HEK293T (cell line): Measurements from ENCODE around the gene PATL2.
"Not testable (repeated sequence)": the region's sequence is repeated elsewhere in the genome, so short reads cannot be mapped to it uniquely, and the experiment has no call there.

Experiments
- CTCF ChIA-PET: fragments of 350-600 bp; formaldehyde crosslinking; extraction: SDS; loops from one replicate; lab custom pipeline; 2021; ENCODE audit warnings: antibody characterized with exemption, inconsistent platforms; lab: Yijun Ruan, JAX
- POLR2A ChIA-PET: fragments of 350-600 bp; formaldehyde crosslinking; extraction: SDS; loops from one replicate; lab custom pipeline; 2020; ENCODE audit warnings: antibody characterized with exemption, inconsistent platforms; lab: Yijun Ruan, JAX
- DNase-seq: peaks from one replicate; pipeline ENCODE4 v3.0.0; 2012; ENCODE audit warnings: mixed read lengths; ENCODE audit errors: extremely low spot score
- ARNT ChIP-seq: fragments of 450-650 bp; IDR thresholded peaks from 2 replicates; pipeline ENCODE4 v1.6.1; 2017; ENCODE audit warnings: mild to moderate bottlenecking
- BHLHE40 ChIP-seq: fragments of 450-650 bp; IDR thresholded peaks from 2 replicates; pipeline ENCODE4 v1.6.1; 2016; ENCODE audit warnings: mild to moderate bottlenecking, moderate library complexity, borderline replicate concordance
- CTBP1 ChIP-seq: fragments of 450-650 bp; IDR thresholded peaks from 2 replicates; pipeline ENCODE4 v1.6.1; 2016; ENCODE audit warnings: borderline replicate concordance
- ELF4 ChIP-seq: fragments of 450-650 bp; IDR thresholded peaks from 2 replicates; pipeline ENCODE4 v1.6.1; 2017; ENCODE audit warnings: antibody characterized with exemption
- FOXA1 ChIP-seq: fragments of 450-650 bp; IDR thresholded peaks from 2 replicates; pipeline ENCODE4 v1.6.1; 2016; ENCODE audit warnings: mild to moderate bottlenecking
- FOXK2 ChIP-seq: fragments of 450-650 bp; IDR thresholded peaks from 2 replicates; pipeline ENCODE4 v1.6.1; 2016; ENCODE audit warnings: mild to moderate bottlenecking
- FOXM1 ChIP-seq: fragments of 450-650 bp; IDR thresholded peaks from 2 replicates; pipeline ENCODE4 v1.6.1; 2017; ENCODE audit warnings: mild to moderate bottlenecking, borderline replicate concordance
- HDGF ChIP-seq: fragments of 450-650 bp; IDR thresholded peaks from 2 replicates; pipeline ENCODE4 v1.6.1; 2017; ENCODE audit warnings: antibody characterized with exemption, borderline replicate concordance
- L3MBTL2 ChIP-seq: fragments of 450-650 bp; conservative IDR thresholded peaks from 2 replicates; pipeline ENCODE4 v1.6.1; 2016; ENCODE audit warnings: mild to moderate bottlenecking
- LEF1 ChIP-seq: fragments of 450-650 bp; IDR thresholded peaks from 2 replicates; pipeline ENCODE4 v1.6.1; 2017; ENCODE audit warnings: mild to moderate bottlenecking, borderline replicate concordance
- NFRKB ChIP-seq: fragments of 450-650 bp; IDR thresholded peaks from 2 replicates; pipeline ENCODE4 v1.6.1; 2016; ENCODE audit warnings: mild to moderate bottlenecking, moderate library complexity
- SP1 ChIP-seq: fragments of 450-650 bp; IDR thresholded peaks from 2 replicates; pipeline ENCODE4 v1.6.1; 2017
- SUZ12 ChIP-seq: fragments of 450-650 bp; IDR thresholded peaks from 2 replicates; pipeline ENCODE4 v1.6.1; 2016; ENCODE audit warnings: mild to moderate bottlenecking
- TARDBP ChIP-seq: fragments of 450-650 bp; IDR thresholded peaks from 2 replicates; pipeline ENCODE4 v1.6.1; 2016
- ZNF384 ChIP-seq: fragments of 450-650 bp; IDR thresholded peaks from 2 replicates; pipeline ENCODE4 v1.6.1; 2016
- TF ChIP-seq, protein P1 (sequence below): fragments of 450-650 bp; IDR thresholded peaks from 2 replicates; pipeline ENCODE4 v1.6.1; 2016

The PATL2 gene

DNA sequence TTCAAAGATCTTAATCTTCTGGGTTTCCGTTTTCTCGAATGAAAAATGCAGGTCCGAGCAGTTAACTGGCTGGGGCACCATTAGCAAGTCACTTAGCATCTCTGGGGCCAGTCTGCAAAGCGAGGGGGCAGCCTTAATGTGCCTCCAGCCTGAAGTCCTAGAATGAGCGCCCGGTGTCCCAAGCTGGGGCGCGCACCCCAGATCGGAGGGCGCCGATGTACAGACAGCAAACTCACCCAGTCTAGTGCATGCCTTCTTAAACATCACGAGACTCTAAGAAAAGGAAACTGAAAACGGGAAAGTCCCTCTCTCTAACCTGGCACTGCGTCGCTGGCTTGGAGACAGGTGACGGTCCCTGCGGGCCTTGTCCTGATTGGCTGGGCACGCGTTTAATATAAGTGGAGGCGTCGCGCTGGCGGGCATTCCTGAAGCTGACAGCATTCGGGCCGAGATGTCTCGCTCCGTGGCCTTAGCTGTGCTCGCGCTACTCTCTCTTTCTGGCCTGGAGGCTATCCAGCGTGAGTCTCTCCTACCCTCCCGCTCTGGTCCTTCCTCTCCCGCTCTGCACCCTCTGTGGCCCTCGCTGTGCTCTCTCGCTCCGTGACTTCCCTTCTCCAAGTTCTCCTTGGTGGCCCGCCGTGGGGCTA is at the start of gene PATL2, which contains the start of gene B2M:
Gene PATL2, minus strand, starts transcription at position 228 of the 647 bp plus-strand sequence. CDS start 34,833 bp downstream, outside the sequence.
Gene B2M, plus strand, starts transcription at position 422 of the 647 bp plus-strand sequence. Its CDS starts 30 bp downstream, at position 452.
- TF ChIP-seq L3MBTL2 = no peak
- no peak for TF ChIP-seq ARNT
- peak; percentile 70 for TF ChIP-seq ELF4
- ChIA-PET CTCF (interaction anchor here (0.5 to 1.0 kb wide), 3 partner anchors 25 to 235 kb away, joined by 3 to 5 read pairs (median 3); partner anchors contain the start of genes SPG11 and TRIM69), POLR2A (interaction anchor here (0.7 to 6.0 kb wide), 9 partner anchors 10 to 79 kb away, joined by 3 to 75 read pairs (median 3); partner anchors contain the start of genes SPG11 and TRIM69)
- peak; percentile 88 for DNase-seq

DNA sequence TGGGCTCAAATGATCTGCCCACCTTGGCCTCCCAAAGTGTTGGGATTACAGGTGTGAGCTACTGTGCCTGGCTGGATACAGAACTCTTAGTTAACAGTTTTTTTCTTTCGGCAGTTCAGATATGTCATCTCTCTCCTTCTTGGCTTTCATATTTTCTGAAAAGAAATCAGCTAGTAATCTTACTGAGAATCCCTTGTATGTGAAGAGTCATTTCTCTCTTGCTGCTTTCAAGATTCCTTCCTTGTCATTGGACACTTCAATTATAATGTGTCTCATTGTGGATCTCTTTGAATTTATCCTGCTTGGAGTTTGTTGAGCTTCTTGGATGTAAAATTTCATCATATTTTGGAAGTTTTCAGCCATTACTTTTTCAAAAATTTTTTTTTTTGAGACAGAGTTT is 42.2 kb upstream of the PATL2 start:
- no peak for DNase-seq
- ChIA-PET CTCF (no interaction called here), POLR2A (no interaction called here)
- TF ChIP-seq TARDBP (no peak), SP1 (no peak), ELF4 (no peak), SUZ12 (no peak), ARNT (no peak), FOXA1 (no peak), L3MBTL2 (no peak), HDGF (no peak), CTBP1 (no peak), FOXK2 (no peak), LEF1 (no peak), ZNF384 (no peak), NFRKB (no peak)

- DNase-seq, POLR2A ChIA-PET, CTCF ChIA-PET: not testable (repeated sequence)
Measured at GRCh38 chr15:44743454-44743853, 32.3 kb upstream of the PATL2 start.

DNA sequence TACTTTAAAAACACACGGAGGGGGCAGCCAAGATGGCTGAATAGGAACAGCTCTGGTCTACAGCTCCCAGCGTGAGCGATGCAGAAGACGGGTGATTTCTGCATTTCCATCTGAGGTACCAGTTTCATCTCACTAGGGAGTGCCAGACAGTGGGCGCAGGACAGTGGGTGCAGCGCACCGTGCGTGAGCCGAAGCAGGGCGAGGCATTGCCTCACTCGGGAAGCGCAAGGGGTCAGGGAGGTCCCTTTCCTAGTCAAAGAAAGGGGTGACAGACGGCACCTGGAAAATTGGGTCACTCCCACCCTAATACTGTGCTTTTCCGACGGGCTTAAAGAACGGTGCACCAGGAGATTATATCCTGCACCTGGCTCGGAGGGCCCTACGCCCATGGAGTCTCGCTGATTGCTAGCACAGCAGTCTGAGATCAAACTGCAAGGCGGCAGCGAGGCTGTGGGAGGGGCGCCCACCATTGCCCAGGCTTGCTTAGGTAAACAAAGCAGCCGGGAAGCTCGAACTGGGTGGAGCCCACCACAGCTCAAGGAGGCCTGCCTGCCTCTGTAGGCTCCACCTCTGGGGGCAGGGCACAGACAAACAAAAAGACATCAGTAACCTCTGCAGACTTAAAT is 28.2 kb upstream of the PATL2 start:
- CTCF ChIA-PET = interaction anchor here (0.8 to 3.6 kb wide), 6 partner anchors 11 to 76 kb away, joined by 3 to 18 read pairs (median 4); partner anchors contain the start of gene SPG11
- POLR2A ChIA-PET = interaction anchor here (2.6 to 4.4 kb wide), 3 partner anchors 11 to 76 kb away, joined by 20 to 33 read pairs (median 30); partner anchors contain the start of genes B2M, PATL2 and SPG11
- DNase-seq = not testable (repeated sequence)

DNA sequence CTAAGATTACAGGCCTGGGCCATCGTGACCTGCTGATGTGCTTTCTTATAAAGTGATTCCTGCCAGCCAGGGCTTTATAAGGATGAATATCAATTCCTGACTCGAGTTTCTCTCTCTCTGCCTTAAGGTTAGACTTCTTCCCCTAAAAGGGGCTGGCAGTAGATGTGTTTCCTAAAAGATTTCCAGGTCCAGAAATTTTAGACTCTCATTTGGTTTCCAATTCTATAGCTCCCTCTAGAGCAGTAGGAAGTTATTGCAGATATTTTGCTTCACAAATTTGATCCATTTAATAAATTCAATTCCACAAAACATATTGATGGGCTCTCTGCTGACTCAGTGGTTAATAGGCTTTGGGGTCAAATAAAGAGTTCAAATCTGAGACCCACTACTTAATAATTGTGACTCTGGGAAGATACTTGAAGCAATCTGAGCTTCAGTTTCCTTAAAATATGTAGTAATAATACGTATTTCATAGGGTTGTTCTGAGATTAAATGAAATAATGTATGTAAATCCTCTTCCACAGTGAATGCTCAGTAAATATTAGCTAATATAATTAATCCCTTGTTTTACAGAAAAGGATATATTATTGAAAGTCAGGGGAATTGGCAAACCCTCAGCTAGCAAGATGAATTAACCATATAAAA is 27.3 kb upstream of the PATL2 start:
- ChIA-PET POLR2A (interaction anchor here (1.4 to 4.4 kb wide), 4 partner anchors 10 to 75 kb away, joined by 4 to 33 read pairs (median 25); partner anchors contain the start of genes B2M, PATL2 and SPG11), CTCF (interaction anchor here (0.7 to 3.6 kb wide), 8 partner anchors 10 to 76 kb away, joined by 3 to 18 read pairs (median 4); partner anchors contain the start of gene SPG11)
- peak; percentile 28 for DNase-seq
- TF ChIP-seq SUZ12 = no peak
- no peak for TF ChIP-seq L3MBTL2
- no peak for TF ChIP-seq FOXK2
- TF ChIP-seq BHLHE40 = no peak
- TF ChIP-seq FOXA1 = no peak

GRCh38 chr15:44736181-44736765 is 25.1 kb upstream of the PATL2 start, which contains the start of gene TRIM69:
Gene TRIM69 (plus strand): TSS chr15:44736528. CDS start chr15:44736705, 177 bp downstream.
- POLR2A ChIA-PET = interaction anchor here (1.4 to 4.4 kb wide), 3 partner anchors 9 to 73 kb away, joined by 10 to 33 read pairs (median 30); partner anchors contain the start of genes B2M, PATL2 and SPG11
- CTCF ChIA-PET = interaction anchor here (0.5 to 3.6 kb wide), 4 partner anchors 8 to 152 kb away, joined by 3 to 18 read pairs (median 4); partner anchors contain the start of gene PATL2
- DNase-seq = no peak
- TF ChIP-seq NFRKB (no peak), FOXM1 (no peak), HDGF (no peak), SP1 (no peak), LEF1 (no peak), ZNF384 (no peak), ARNT (no peak), BHLHE40 (no peak), L3MBTL2 (no peak), TARDBP (no peak), FOXA1 (no peak), FOXK2 (no peak), SUZ12 (no peak), CTBP1 (no peak)
- TF ChIP-seq, protein P1, sequence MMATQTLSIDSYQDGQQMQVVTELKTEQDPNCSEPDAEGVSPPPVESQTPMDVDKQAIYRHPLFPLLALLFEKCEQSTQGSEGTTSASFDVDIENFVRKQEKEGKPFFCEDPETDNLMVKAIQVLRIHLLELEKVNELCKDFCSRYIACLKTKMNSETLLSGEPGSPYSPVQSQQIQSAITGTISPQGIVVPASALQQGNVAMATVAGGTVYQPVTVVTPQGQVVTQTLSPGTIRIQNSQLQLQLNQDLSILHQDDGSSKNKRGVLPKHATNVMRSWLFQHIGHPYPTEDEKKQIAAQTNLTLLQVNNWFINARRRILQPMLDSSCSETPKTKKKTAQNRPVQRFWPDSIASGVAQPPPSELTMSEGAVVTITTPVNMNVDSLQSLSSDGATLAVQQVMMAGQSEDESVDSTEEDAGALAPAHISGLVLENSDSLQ = no peak
